Stimulated activated naive CD8-positive, alpha-beta T cell treated with anti-CD3 and anti-CD28 coated beads, Interleukin-15, Interleukin-2, amounts not matched to agents 100 U/mL and 50 U/mL, for 24 hours (primary cell): ENCODE measurements around the gene TMEM26.

Experiments
- ATAC-seq: fragments of 150-1000 bp; cut with Tn5 transposase; one replicate; pipeline ENCODE4 v1.10.0; 2021
- DNase-seq: peaks from one replicate; pipeline ENCODE4 v3.0.0; 2021

The TMEM26 gene

GRCh38 chr10:61458031-61458430 is 4.8 kb upstream of the TMEM26 start:
- no peak for DNase-seq

DNA sequence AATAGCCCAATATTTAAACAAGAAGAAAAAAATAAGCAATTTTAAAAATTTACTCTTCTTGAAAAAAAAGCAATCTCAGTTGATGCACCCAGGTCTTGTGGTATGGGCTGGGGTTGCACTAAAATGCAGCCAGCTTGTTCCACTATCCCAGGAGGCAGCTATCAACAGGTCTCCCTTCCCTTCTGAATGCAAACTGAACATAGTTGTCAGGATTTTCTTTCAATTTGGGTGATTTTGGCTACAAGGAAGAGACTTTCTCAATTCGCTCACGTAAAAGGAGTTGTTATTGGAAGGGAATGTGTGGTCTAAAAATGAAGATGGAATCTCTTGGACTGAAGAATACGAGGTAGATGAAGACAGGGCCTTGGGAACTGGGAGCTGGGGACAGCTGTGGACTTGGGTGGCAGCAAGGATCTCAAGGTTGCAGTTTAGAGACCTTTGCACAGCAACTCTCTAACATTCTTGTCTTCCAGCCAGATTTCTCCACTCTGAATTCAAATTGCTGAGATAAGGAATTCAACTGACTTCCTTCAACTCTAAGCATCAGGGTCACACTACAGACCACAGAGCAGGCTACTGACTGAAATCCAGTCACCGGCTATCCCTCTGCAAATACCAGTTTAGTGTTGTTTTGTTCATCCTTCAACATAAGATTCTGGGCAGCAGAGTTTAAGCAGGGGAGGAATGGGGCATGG is 3.1 kb upstream of the TMEM26 start:
- no peak for ATAC-seq
- no peak for DNase-seq

More at GRCh38 chr10:61458031-61458430, 4.8 kb upstream of the TMEM26 start:
- ATAC-seq = no peak

- ATAC-seq (no peak), DNase-seq (no peak)
Measured at GRCh38 chr10:61455656-61456055, 2.5 kb upstream of the TMEM26 start.

DNA sequence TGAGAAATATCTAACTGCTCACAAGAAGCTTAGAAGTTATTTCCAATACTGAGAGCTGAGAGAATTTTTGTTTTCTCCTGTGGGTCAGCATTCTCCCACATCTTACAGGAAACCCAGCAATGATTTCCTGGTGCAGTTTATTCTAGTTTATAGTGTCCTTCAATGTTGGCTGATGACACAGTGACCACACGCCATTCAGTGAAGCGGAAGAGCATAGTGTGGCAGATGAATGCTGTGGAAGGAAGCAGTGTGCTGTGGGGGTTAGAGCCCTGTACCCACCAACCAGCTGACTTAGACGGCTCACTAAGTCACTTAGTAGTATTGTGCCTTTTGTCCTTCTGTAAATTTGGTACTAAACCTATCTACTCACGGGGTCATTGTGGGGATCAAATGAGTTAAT is 1.4 kb upstream of the TMEM26 start:
- ATAC-seq = no peak
- no peak for DNase-seq

- no peak for DNase-seq
- no peak for ATAC-seq
Measured at GRCh38 chr10:61452151-61452651, 980 bp downstream of the TMEM26 start.

GRCh38 chr10:61451357-61451756 is 1.8 kb downstream of the TMEM26 start:
- DNase-seq (no peak), ATAC-seq (no peak)

DNA sequence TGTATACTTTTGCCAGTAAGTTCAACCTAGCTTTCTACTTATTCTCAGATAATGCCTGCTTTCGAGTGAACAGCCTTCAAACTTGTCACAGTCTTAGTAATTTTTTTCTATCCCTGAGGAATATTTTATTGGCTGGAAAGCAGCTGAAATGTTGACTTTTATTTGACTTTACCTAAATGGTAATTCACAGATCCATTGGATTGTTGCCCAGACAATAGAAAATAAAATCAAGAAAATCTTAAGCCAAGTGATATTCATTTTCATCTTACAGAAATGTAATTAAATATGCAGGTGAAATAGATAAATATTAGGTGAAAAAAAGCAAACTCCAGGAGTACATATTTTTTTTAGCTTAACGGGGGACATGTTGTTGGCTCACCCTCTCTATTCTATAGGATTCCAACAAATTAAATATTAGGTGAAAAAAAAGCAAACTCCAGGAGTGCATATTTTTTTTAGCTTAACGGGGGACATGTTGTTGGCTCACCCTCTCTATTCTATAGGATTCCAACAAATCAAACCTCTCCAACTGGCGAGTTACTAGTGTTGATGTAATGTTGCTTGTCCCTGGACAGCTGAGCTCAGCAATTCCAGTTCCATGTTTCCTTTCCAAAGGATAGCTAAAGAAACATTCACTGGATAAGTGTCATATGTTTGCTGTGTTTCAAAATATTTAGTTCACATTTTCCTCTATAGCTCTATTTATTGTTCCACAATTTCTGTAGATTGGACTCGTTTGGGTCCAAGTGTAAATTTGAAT is 4.2 kb downstream of the TMEM26 start:
- DNase-seq (no peak), ATAC-seq (no peak)

- DNase-seq = no peak
- no peak for ATAC-seq
Measured at GRCh38 chr10:61448091-61448490, 5.1 kb downstream of the TMEM26 start.

- ATAC-seq = no peak
- no peak for DNase-seq
Measured at GRCh38 chr10:61439058-61439609, 14.0 kb downstream of the TMEM26 start.

DNA sequence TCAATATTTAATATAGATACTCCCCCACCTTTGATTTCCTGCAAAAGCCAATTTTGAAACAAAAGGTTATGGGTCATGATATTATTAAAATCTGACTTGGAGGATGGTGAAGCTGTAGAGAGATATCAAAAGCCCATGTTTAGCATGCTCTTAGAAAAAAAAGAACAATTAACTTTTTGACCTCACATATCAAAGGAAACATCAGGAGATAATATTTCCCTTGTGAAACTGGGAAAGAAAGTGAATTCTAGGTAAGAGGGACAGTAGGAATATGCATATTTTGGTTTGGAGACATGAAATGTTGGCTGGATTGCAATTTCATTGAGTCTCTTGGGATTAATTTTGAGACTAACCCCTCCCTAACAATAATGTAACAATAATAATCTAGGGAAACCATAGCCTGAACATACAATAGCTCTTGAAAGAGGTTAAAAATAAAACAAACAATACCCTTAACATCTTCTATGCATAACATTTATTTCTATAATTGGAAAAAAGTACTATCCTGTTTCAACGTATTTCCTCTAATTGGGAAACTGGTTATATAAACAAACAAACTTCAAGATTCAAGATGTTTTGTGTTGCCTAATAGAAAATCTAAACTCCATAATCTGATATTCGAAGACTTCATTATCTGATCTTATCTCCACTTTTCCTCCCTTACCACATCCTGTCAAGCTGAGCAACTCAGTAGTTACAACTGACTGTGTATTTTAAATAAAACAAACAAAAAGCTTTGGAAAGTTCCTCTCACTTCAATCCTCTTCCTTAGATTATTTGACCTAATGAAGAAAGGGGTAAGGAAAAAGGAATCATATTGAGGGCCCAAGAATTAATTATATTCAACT is 14.8 kb downstream of the TMEM26 start:
- no peak for DNase-seq
- no peak for ATAC-seq

- DNase-seq = no peak
- no peak for ATAC-seq
Measured at GRCh38 chr10:61423178-61423577, 30.0 kb downstream of the TMEM26 start.

DNA sequence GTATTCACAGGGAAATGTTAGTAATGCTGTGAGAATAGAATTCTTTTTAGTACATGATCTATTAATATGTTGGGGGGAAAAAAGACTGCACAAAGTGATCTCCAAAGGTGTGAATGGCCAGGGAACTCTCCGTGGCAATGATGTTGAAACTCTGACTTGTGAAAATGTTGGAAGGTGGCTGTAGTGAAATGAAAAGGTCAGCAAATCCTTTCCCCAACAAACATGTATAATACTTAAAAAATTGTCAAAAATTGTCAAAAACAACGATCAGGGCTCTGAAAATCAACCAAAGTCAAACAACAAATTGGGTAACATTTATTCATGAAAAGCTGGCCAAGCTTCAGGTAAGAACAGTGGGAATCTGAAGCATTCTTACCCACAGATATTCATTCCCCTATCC is 35.5 kb downstream of the TMEM26 start:
- no peak for DNase-seq
- ATAC-seq = no peak

GRCh38 chr10:61415824-61416223 is 37.4 kb downstream of the TMEM26 start:
- ATAC-seq = no peak
- no peak for DNase-seq

DNA sequence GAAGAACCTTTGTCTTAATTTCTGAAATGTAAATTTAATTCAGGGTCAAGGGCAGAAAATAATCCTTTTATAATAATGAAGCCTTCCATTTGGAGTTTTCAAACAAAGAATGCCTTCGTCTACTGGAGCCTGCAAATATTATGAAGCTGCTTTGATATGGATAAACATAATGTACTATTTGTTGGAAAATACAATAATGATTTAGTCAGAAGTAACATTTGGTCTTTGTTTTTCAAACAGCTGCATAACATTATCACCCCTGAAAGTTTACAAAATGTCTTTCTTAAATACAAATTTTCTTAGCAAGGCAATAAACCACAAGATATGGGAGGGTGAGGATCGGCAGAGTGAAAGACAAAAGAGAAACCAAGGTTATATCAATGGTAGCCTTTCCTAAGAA is 41.5 kb downstream of the TMEM26 start:
- ATAC-seq = no peak

DNA sequence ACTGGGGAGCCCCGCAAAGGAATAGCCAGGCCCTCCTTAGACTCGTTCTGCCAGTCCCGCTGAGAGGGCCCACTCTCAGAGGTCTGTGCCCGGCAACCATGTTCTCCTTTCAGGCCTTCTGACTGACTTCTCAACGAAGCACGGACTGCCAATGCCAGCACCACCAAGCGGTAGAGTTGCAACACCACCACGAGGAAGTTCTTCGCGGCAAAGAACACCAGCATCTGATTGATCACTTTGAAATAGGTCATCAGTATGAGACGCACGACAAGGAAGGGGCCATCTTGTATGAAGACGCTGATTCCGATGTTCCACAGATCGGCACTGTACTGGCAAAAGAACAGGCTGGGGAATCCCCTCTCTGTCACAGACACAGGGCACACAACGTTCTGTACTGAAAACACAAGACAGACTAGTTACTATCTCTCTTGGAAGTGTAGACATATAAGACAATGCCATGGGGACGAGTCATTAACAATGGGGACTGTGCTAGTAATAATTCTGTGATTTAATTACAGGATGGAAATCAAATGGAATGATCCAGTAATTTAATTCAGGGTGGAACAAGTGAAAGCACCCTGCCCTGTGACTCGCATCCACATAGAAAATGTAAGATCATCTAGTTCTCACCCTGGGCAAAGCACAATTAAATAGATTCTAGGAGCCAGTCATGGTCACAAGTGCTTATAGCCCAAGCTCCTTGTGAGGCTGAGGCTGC is 42.7 kb downstream of the TMEM26 start:
- no peak for ATAC-seq
- DNase-seq = no peak

More for the DNA sequence above, 41.5 kb downstream of the TMEM26 start:
- DNase-seq = no peak

DNA sequence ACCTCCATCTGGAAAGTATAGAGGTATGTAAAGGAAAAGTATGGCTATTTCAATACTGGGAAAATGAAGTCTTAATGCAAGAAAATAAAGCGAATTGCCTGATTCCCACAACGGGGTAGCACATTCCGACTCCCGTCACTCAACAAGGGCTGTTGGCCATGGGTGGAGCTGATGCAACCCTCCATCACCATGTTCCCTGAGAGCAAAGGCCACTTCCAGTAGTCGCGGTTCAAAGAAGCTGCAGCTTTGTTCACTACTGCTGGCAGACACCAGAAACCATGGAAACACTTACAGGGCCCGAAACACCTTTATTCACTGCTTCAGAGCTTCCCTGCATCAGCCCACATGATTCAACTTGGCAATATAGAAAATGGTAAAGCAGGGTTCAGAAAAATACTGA is 44.0 kb downstream of the TMEM26 start:
- DNase-seq (no peak), ATAC-seq (no peak)

- ATAC-seq = no peak
- DNase-seq = no peak
Measured at GRCh38 chr10:61408105-61408504, 45.1 kb downstream of the TMEM26 start.

- ATAC-seq (no peak), DNase-seq (no peak)
Measured at GRCh38 chr10:61406736-61407135, 46.4 kb downstream of the TMEM26 start.

GRCh38 chr10:61406242-61406641 is 46.9 kb downstream of the TMEM26 start:
- DNase-seq (no peak), ATAC-seq (no peak)

DNA sequence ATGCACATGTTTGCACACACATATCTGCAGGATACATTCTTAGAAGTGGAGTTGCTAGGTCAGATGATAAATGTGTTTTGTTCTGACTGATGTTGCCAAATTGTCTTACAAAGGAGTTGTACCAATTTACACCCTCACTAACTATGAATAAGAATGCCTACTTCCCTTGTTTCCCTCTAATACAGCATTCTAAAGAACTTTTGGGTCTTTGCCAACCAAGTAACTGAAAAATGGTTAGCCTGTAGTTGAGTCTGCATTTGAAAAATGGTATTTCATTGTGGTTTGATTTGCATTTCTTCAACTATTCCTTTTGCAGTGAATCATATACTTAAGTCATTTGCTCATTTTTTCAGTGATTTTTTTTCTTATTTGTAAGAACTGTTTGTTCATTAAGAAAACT is 48.4 kb downstream of the TMEM26 start:
- DNase-seq = no peak
- ATAC-seq = no peak

- DNase-seq = no peak
- no peak for ATAC-seq
Measured at GRCh38 chr10:61400524-61400923, 52.7 kb downstream of the TMEM26 start.

- DNase-seq = no peak
Measured at GRCh38 chr10:61399406-61399805, 53.8 kb downstream of the TMEM26 start.

More at GRCh38 chr10:61399406-61399805, 53.8 kb downstream of the TMEM26 start:
- ATAC-seq = no peak
